LNCaP clone FGC (cell line): ENCODE measurements around the gene GUCY2F.

Source experiments
- DNase-seq: peaks from one replicate; pipeline ENCODE4 v3.0.0-alpha.2; 2011; ENCODE audit warnings: low read depth
- H3K4me3 ChIP-seq: 2 replicates; pipeline ENCODE4 v1.5.1; 2011; ENCODE audit warnings: mild to moderate bottlenecking, low read depth, low read length, control low read depth
- TF ChIP-seq, protein P1 (sequence below): IDR thresholded peaks from 2 replicates; pipeline ENCODE4 v1.5.1; 2012; ENCODE audit warnings: mild to moderate bottlenecking; ENCODE audit not compliant: control insufficient read depth, insufficient read depth; ENCODE audit errors: extremely low read depth

Gene GUCY2F

DNA sequence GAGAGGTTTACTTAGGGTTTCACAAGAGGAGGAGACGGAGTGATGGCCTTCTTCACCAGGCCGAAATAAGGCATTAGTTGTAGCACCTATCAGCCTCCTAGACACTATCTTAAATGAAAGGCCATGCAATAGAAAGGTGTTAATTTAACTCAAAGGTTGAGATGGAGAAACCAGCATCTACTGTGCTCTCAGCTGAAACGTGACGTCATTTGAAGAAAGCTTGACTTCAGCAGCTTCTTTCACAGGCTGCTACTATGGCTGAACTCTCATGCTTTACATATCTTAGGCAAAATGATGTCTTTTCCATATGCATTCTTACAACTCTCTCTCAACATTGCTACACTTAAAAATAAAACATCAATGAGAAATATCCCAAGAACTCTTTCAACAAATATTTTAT is 99.6 kb downstream of the GUCY2F start:
- no peak for DNase-seq
- TF ChIP-seq, protein P1, sequence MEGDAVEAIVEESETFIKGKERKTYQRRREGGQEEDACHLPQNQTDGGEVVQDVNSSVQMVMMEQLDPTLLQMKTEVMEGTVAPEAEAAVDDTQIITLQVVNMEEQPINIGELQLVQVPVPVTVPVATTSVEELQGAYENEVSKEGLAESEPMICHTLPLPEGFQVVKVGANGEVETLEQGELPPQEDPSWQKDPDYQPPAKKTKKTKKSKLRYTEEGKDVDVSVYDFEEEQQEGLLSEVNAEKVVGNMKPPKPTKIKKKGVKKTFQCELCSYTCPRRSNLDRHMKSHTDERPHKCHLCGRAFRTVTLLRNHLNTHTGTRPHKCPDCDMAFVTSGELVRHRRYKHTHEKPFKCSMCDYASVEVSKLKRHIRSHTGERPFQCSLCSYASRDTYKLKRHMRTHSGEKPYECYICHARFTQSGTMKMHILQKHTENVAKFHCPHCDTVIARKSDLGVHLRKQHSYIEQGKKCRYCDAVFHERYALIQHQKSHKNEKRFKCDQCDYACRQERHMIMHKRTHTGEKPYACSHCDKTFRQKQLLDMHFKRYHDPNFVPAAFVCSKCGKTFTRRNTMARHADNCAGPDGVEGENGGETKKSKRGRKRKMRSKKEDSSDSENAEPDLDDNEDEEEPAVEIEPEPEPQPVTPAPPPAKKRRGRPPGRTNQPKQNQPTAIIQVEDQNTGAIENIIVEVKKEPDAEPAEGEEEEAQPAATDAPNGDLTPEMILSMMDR: no peak
- no peak overlapping the region for H3K4me3 ChIP-seq

DNA sequence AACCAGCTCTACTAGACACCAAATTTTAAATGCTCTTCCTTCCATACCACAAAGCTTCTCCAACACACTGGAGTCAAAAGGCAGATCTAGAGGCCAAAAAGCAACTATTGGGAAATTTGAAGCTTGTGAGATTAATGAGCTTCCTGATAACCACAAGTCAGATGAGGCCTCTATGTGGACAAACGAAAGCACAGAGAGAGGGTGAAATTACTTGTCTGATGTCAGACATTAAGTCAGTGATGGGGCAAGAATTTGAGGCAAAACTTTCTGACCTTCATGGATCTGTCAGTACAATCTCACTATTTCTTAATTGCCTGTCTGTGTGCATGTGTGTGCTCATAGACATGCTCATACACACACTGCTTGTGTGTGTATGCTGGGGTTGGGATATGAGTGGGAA is 103.6 kb downstream of the GUCY2F start:
- TF ChIP-seq, protein P1: no peak
- no peak for DNase-seq
- H3K4me3 ChIP-seq: no peak overlapping the region

DNA sequence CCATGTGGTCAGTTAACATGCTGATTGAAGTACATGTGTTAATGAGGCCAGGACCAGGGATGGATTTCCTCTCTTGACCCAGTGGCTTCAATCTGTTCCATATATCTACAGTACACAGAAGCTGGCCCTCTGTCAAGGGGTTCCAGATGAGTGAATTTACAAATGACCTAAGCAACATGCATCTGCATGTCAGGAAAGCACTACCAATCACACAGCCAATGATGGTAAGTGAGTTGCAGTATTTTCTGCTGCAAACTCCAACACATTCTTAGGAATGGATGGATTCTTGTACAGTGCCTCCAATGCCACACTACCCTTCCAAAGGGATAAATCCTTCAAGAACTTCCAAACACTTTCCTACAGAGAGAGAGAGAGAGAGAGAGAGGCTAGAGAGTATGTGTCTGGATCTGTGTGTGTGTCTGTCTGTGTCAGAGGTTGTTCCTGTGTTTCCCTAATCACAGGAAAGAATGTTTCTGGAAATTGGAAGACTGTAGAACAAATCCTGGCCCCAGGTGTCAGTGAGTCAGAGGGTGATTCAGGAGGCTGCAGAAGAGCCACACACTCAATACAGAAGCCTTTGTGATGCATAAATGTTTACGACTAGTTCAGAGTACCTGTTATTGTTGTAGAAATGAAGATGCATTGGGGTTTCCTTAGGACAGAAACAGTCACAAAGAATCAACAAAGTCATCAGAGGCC is 107.5 kb downstream of the GUCY2F start:
- DNase-seq: no peak
- TF ChIP-seq, protein P1: no peak
- no peak overlapping the region for H3K4me3 ChIP-seq

DNA sequence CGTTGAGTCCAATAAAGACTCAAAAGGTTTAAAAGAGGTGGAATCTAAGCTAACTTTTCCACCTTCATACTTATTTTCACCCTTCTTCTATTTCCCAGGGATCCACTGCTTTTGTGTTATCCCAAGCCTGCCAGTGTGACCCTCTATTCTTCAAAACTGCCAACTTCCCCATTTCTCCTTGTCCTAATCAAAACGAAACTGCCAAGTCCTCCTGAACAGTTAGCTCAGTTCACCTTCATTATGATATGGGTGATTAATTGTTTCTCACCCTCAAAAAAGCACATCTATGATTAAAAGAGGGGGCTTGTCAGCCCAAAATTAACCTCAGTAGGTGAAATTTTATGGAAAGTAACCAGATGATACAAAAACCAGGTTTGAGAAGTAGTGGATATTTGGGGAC is 108.4 kb downstream of the GUCY2F start:
- no peak overlapping the region for H3K4me3 ChIP-seq
- DNase-seq: no peak
- TF ChIP-seq, protein P1: no peak

DNA sequence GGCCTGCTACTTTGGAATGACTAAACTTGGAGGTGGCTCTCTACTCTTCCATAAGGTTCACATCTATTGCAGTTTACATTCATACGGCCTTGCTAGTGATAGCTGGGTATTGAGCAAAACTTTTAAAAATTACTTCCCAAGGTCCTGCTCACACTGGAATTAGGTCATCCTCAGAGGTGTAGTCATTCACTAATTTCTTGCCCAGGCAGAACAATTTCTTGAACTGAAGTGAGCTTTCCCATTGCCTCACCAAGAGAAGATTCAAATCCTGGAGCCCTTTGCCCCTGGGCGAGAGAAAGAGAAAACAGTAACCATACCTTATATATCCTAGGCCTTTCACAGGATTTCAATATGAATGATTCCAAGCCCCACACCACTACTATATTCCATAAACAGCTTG is 109.2 kb downstream of the GUCY2F start:
- DNase-seq: no peak
- TF ChIP-seq, protein P1: no peak
- no peak overlapping the region for H3K4me3 ChIP-seq

DNA sequence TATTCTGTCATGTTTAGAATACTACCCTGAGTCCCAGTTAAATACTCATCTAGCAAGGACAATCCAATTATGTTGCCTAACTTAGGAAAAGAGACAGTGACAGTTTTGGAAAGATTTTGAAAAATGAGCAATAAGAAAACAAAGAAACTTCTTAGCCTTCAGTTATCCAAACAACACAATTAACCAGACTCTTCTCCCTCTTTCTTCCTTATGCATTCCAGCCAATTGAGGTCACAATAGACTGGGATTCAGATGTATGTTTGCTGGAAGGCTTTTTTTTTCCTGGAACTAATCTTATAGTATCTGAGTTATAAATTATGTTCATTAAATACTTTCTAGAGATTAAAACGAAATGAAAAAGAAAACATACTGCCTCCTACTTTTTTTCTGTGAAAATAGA is 109.6 kb downstream of the GUCY2F start:
- DNase-seq: no peak
- TF ChIP-seq, protein P1: no peak
- no peak overlapping the region for H3K4me3 ChIP-seq

DNA sequence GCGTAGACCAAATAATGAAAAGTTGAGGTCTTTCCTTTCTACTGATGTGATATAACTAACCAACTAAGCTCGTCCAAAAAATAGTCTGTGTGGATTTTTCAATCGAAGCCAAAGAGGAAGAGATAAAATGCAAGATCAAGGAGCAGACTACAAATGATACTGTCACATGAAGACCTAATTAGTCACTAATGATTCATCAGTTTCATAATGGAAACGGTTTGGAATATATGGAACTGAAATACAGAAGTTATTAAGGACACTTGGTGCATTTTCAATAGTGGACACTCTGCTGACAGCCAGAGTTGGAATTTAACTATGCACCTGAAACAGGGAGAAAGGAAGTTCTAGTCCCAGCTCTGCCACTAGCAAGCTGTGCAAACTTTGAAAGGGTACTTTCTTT is 119.8 kb downstream of the GUCY2F start:
- DNase-seq: no peak
- TF ChIP-seq, protein P1: no peak
- H3K4me3 ChIP-seq: no peak overlapping the region
